ENCODE results near the gene RCSD1. TPM values are rescaled to one million over a fixed set of nuclear protein-coding genes. Genes with fewer than 3 reads are reported as not detected.

Gene RCSD1
- total RNA-seq, 2 donors from 2014 or later: 4.7 to 5.7 TPM

GRCh38 chr1:167642501-167642826 is 12.4 kb downstream of the RCSD1 start:
- H3K4me3 ChIP-seq: no peak overlapping the region
- H3K36me3 ChIP-seq: no peaks in the 10 kb centered on the region
- no peaks in the 10 kb centered on the region for H3K4me1 ChIP-seq
- TF ChIP-seq, protein P1, sequence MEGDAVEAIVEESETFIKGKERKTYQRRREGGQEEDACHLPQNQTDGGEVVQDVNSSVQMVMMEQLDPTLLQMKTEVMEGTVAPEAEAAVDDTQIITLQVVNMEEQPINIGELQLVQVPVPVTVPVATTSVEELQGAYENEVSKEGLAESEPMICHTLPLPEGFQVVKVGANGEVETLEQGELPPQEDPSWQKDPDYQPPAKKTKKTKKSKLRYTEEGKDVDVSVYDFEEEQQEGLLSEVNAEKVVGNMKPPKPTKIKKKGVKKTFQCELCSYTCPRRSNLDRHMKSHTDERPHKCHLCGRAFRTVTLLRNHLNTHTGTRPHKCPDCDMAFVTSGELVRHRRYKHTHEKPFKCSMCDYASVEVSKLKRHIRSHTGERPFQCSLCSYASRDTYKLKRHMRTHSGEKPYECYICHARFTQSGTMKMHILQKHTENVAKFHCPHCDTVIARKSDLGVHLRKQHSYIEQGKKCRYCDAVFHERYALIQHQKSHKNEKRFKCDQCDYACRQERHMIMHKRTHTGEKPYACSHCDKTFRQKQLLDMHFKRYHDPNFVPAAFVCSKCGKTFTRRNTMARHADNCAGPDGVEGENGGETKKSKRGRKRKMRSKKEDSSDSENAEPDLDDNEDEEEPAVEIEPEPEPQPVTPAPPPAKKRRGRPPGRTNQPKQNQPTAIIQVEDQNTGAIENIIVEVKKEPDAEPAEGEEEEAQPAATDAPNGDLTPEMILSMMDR (IDR thresholded peaks at IDR 0.05): no peak
- no peak overlapping the region for H3K27ac ChIP-seq
- H3K27me3 ChIP-seq: no peaks in the 10 kb centered on the region
- intact Hi-C loops (cut with DNase I): no loop called here
- no peak overlapping the region for H3K9ac ChIP-seq (ENCODE audit: low read depth in 2 of 2, low read length in 2 of 2)
- DNase-seq: no peak
- H3K9me3 ChIP-seq: no peaks in the 10 kb centered on the region

GRCh38 chr1:167643441-167643840 is 13.4 kb downstream of the RCSD1 start:
- no peaks in the 10 kb centered on the region for H3K9me3 ChIP-seq
- no peak overlapping the region for H3K4me3 ChIP-seq
- intact Hi-C loops (cut with DNase I): no loop called here
- no peaks in the 10 kb centered on the region for H3K4me1 ChIP-seq
- H3K36me3 ChIP-seq: no peaks in the 10 kb centered on the region
- TF ChIP-seq, protein P1 (IDR thresholded peaks at IDR 0.05): no peak
- no peaks in the 10 kb centered on the region for H3K27me3 ChIP-seq
- DNase-seq: no peak
- H3K9ac ChIP-seq (ENCODE audit: low read depth in 2 of 2, low read length in 2 of 2): no peak overlapping the region
- no peak overlapping the region for H3K27ac ChIP-seq

- intact Hi-C loops (cut with DNase I): no loop called here
- no peak overlapping the region for H3K9ac ChIP-seq (ENCODE audit: low read depth in 2 of 2, low read length in 2 of 2)
- no peak overlapping the region for H3K4me3 ChIP-seq
- H3K4me1 ChIP-seq: no peaks in the 10 kb centered on the region
- no peaks in the 10 kb centered on the region for H3K36me3 ChIP-seq
- H3K27me3 ChIP-seq: no peaks in the 10 kb centered on the region
- DNase-seq: no peak
- TF ChIP-seq, protein P1 (IDR thresholded peaks at IDR 0.05): no peak
- H3K9me3 ChIP-seq: no peaks in the 10 kb centered on the region
- no peak overlapping the region for H3K27ac ChIP-seq
Observed at GRCh38 chr1:167644551-167644950, 14.5 kb downstream of the RCSD1 start.

DNA sequence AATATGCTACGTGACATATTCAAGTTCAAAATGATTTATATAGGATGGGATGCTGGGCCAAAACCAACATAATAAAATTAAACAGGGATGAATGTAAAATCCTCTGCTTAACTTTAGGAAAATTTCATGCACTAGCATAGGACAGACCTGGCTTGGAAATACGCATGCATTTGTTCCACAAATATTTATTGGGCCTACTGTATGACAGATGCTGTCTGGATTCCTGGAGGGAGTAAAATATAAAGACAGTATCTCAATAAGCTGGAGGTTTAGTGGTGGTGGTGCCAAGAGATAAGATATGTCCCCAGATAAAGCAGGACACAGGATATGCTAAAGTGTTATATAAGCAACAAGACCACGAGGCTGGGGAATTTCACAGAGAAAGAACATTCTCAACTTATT is 15.1 kb downstream of the RCSD1 start:
- intact Hi-C loops (cut with DNase I): no loop called here
- no peak overlapping the region for H3K27ac ChIP-seq
- TF ChIP-seq, protein P1 (IDR thresholded peaks at IDR 0.05): no peak
- no peak for DNase-seq
- no peaks in the 10 kb centered on the region for H3K4me1 ChIP-seq
- H3K9ac ChIP-seq (ENCODE audit: low read depth in 2 of 2, low read length in 2 of 2): no peak overlapping the region
- H3K4me3 ChIP-seq: no peak overlapping the region
- no peaks in the 10 kb centered on the region for H3K36me3 ChIP-seq
- no peaks in the 10 kb centered on the region for H3K27me3 ChIP-seq
- H3K9me3 ChIP-seq: no peaks in the 10 kb centered on the region

GRCh38 chr1:167645625-167646414 is 15.8 kb downstream of the RCSD1 start:
- no peak overlapping the region for H3K27ac ChIP-seq
- no peaks in the 10 kb centered on the region for H3K9me3 ChIP-seq
- H3K4me1 ChIP-seq: no peaks in the 10 kb centered on the region
- no peak overlapping the region for H3K9ac ChIP-seq (ENCODE audit: low read depth in 2 of 2, low read length in 2 of 2)
- no peaks in the 10 kb centered on the region for H3K27me3 ChIP-seq
- no peak for DNase-seq
- TF ChIP-seq, protein P1 (IDR thresholded peaks at IDR 0.05): no peak
- no peaks in the 10 kb centered on the region for H3K36me3 ChIP-seq
- intact Hi-C loops (cut with DNase I): no loop called here
- H3K4me3 ChIP-seq: no peak overlapping the region

Data from colonic mucosa (tissue), 4 donors.